Measurements from ENCODE around the gene KPRP.

DNA sequence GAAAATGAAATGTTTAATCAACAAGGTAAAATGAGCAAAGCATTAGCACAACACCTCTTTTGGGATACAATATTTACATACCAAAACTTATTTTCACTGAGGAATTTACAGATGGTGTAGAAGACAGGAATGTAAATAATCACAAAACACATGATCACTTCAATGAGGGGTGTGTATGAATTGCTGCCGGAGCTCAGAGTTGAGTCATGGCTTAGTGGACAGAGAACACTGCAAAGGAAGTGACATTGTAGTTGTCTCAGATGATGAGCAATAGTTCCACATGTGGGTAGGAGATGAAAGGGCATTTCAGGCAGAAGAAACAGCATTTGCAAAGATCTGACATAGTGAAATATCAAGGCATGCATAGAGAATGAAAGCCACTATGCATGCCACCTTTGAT lies 5.6 kb upstream of the KPRP start:
- TF ChIP-seq, protein P1, sequence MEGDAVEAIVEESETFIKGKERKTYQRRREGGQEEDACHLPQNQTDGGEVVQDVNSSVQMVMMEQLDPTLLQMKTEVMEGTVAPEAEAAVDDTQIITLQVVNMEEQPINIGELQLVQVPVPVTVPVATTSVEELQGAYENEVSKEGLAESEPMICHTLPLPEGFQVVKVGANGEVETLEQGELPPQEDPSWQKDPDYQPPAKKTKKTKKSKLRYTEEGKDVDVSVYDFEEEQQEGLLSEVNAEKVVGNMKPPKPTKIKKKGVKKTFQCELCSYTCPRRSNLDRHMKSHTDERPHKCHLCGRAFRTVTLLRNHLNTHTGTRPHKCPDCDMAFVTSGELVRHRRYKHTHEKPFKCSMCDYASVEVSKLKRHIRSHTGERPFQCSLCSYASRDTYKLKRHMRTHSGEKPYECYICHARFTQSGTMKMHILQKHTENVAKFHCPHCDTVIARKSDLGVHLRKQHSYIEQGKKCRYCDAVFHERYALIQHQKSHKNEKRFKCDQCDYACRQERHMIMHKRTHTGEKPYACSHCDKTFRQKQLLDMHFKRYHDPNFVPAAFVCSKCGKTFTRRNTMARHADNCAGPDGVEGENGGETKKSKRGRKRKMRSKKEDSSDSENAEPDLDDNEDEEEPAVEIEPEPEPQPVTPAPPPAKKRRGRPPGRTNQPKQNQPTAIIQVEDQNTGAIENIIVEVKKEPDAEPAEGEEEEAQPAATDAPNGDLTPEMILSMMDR (conservative IDR thresholded peaks at IDR 0.05 in 1 of 2, IDR thresholded peaks at IDR 0.05 in 1 of 2; ENCODE audit: low read depth in 1 of 2, low read length in 2 of 2) = no peak
- TF ChIP-seq EZH2 (IDR thresholded peaks at IDR 0.05; ENCODE audit: low read length, missing control alignments) = no peak
